HepG2 (cell line): ENCODE measurements around the gene SLC25A45. TPM values are rescaled to one million over a fixed set of nuclear protein-coding genes. Genes with fewer than 3 reads are reported as not detected.

ENCODE experiments used
- AGO1 ChIP-seq: fragments of 200-400 bp; formaldehyde crosslinking; IDR thresholded peaks from 2 replicates; pipeline ENCODE4 v1.6.1; 2017; ENCODE audit warnings: mild to moderate bottlenecking, low read depth, low read length, moderate library complexity; ENCODE audit not compliant: poor library complexity, severe bottlenecking
- ATF4 ChIP-seq, 2 experiments: fragments of 450-650 bp in 1 of 2; sonication (generic) in 1 of 2; formaldehyde crosslinking; IDR thresholded peaks; 2 replicates each; pipeline versions ENCODE4 v1.5.0 to v1.8.0; 2020 to 2022; ENCODE audit warnings: mild to moderate bottlenecking in 1 of 2, missing genetic modification reagents in 1 of 2
- CC2D1A ChIP-seq: sonication (generic); formaldehyde crosslinking; IDR thresholded peaks from 2 replicates; pipeline ENCODE4 v1.8.1; 2023; ENCODE audit warnings: mild to moderate bottlenecking, missing genetic modification reagents
- DPF2 ChIP-seq: sonication (generic); formaldehyde crosslinking; IDR thresholded peaks from 2 replicates; pipeline ENCODE4 v1.4.0; 2020; ENCODE audit warnings: mild to moderate bottlenecking, low read depth, missing genetic modification reagents, borderline replicate concordance
- GMEB2 ChIP-seq: IDR thresholded peaks from 2 replicates; pipeline ENCODE4 v1.6.1; 2016; ENCODE audit warnings: missing biosample characterization, missing genetic modification reagents, low read depth
- KAT7 ChIP-seq: IDR thresholded peaks from 2 replicates; pipeline ENCODE4 v1.6.1; 2018; ENCODE audit warnings: borderline replicate concordance, missing compliant biosample characterization
- KLF12 ChIP-seq: sonication (generic); formaldehyde crosslinking; IDR thresholded peaks from 2 replicates; pipeline ENCODE4 v1.4.0; 2020; ENCODE audit warnings: missing genetic modification reagents, borderline replicate concordance
- MED8 ChIP-seq: sonication (generic); formaldehyde crosslinking; IDR thresholded peaks from 2 replicates; pipeline ENCODE4 v1.8.1; 2023; ENCODE audit warnings: mild to moderate bottlenecking, missing genetic modification reagents; ENCODE audit not compliant: insufficient replicate concordance
- NCOR1 ChIP-seq: fragments of 200-600 bp; sonication (generic); IDR thresholded peaks from 2 replicates; pipeline ENCODE4 v1.7.0; 2017; ENCODE audit warnings: antibody characterized with exemption, low read length, borderline replicate concordance
- NKX3-1 ChIP-seq: sonication (generic); formaldehyde crosslinking; IDR thresholded peaks from 2 replicates; pipeline ENCODE4 v1.5.0; 2020; ENCODE audit warnings: missing genetic modification reagents
- NONO ChIP-seq, 2 experiments: fragments of 450-650 bp in 1 of 2; sonication (generic) in 1 of 2; formaldehyde crosslinking in 1 of 2; IDR thresholded peaks in 1 of 2; conservative IDR thresholded peaks in 1 of 2; 2 replicates each; pipeline versions ENCODE4 v1.6.1 to v1.8.0; 2017 to 2022; ENCODE audit warnings: mild to moderate bottlenecking in 1 of 2, missing genetic modification reagents in 1 of 2, moderate library complexity in 1 of 2
- NRL ChIP-seq: sonication (generic); formaldehyde crosslinking; IDR thresholded peaks from 2 replicates; pipeline ENCODE4 v1.5.0; 2020; ENCODE audit warnings: missing genetic modification reagents, mild to moderate bottlenecking, moderate library complexity, borderline replicate concordance
- PAF1 ChIP-seq: IDR thresholded peaks from 2 replicates; pipeline ENCODE4 v1.6.1; 2016; ENCODE audit warnings: missing genetic modification reagents, missing compliant biosample characterization
- PAX8 ChIP-seq: sonication (generic); formaldehyde crosslinking; IDR thresholded peaks from 2 replicates; pipeline ENCODE4 v1.8.0; 2022; ENCODE audit warnings: mild to moderate bottlenecking, missing genetic modification reagents, borderline replicate concordance
- PHF5A ChIP-seq: IDR thresholded peaks from one replicate; pipeline ENCODE4 v1.6.1; 2018; ENCODE audit warnings: low read depth, missing genetic modification reagents; ENCODE audit not compliant: unreplicated experiment
- POLR2AphosphoS5 ChIP-seq: IDR thresholded peaks from 2 replicates; pipeline ENCODE4 v1.6.1; 2012; ENCODE audit warnings: low read depth, low read length
- SMYD3 ChIP-seq: sonication (generic); formaldehyde crosslinking; IDR thresholded peaks from 2 replicates; pipeline ENCODE4 v1.8.1; 2023; ENCODE audit warnings: mild to moderate bottlenecking, missing genetic modification reagents
- TFE3 ChIP-seq: IDR thresholded peaks from 2 replicates; pipeline ENCODE4 v1.6.1; 2016
- WIZ ChIP-seq: sonication (generic); formaldehyde crosslinking; IDR thresholded peaks from 2 replicates; pipeline ENCODE4 v1.5.1; 2020; ENCODE audit warnings: mild to moderate bottlenecking, missing genetic modification reagents
- ZBTB7B ChIP-seq: sonication (generic); formaldehyde crosslinking; IDR thresholded peaks from 2 replicates; pipeline ENCODE4 v1.4.0; 2020; ENCODE audit warnings: missing genetic modification reagents
- ZNF761 ChIP-seq: sonication (generic); formaldehyde crosslinking; conservative IDR thresholded peaks from 2 replicates; pipeline ENCODE4 v1.4.0; 2020; ENCODE audit warnings: mild to moderate bottlenecking, missing genetic modification reagents
- ZSCAN22 ChIP-seq: sonication (generic); formaldehyde crosslinking; IDR thresholded peaks from 2 replicates; pipeline ENCODE4 v1.4.0; 2020; ENCODE audit warnings: mild to moderate bottlenecking, missing genetic modification reagents
- ZSCAN5A ChIP-seq: sonication (generic); formaldehyde crosslinking; IDR thresholded peaks from 2 replicates; pipeline ENCODE4 v1.8.0; 2022; ENCODE audit warnings: mild to moderate bottlenecking, missing genetic modification reagents, borderline replicate concordance
- polyA plus RNA-seq, 8 experiments: library from polyadenylated mRNA; depleted of rRNA in 3 of 8; stranded (reverse) in 7 of 8; unstranded in 1 of 8; fragments of >200 nt; fragmentation: Illumina TruSeq in 4 of 8; extraction: Trizol in 4 of 8; gene quantifications; 2 replicates each; pipeline versions ENCODE4 v1.2.1 to v1.2.3, GENCODE V29; 2011 to 2016; ENCODE audit warnings: low read depth in 4 of 8, missing spikeins in 1 of 8, mixed read lengths in 1 of 8; ENCODE audit not compliant: insufficient read depth in 1 of 8
- total RNA-seq, 5 experiments: library from RNA; depleted of rRNA; stranded (reverse); fragments of >200 nt; fragmentation: Illumina TruSeq; extraction: Trizol; gene quantifications; 2 replicates each; pipeline ENCODE4 v1.2.3, GENCODE V29; 2016; ENCODE audit warnings: low read depth in 1 of 5

SLC25A45 gene
- total and polyA plus RNA-seq, 2 of the 13 experiments (the other 11 are each of a cell fraction or from before 2014, with no cell fraction given) = 1.2 to 3.4 TPM

GRCh38 chr11:65427691-65428577 lies 45.5 kb upstream of the SLC25A45 start (continued):
- TF ChIP-seq GMEB2 (CRISPR knock-in tag) = no peak
- no peak for TF ChIP-seq ZSCAN5A (CRISPR knock-in tag)
- TF ChIP-seq POLR2AphosphoS5 = peak; percentile 41; the same call in 1 of the 2 replicates
- peak; percentile 48 for TF ChIP-seq AGO1
- peak; percentile 9; the same call in 1 of the 2 replicates for TF ChIP-seq ZBTB7B (CRISPR knock-in tag)
- peak in 1 of 2 experiments; percentile 6; a peak in 1 of 4 replicates for TF ChIP-seq ATF4 (CRISPR knock-in tag; IDR thresholded peaks at IDR 0.05)
- TF ChIP-seq MED8 = no peak
- no peak for TF ChIP-seq SMYD3 (CRISPR knock-in tag)
- TF ChIP-seq NCOR1 = no peak
- peak; percentile 98; the same call in 1 of the 2 replicates for TF ChIP-seq PAF1 (CRISPR knock-in tag)
- no peak for TF ChIP-seq DPF2 (CRISPR knock-in tag)
- peak; percentile 11; the same call in 1 of the 2 replicates for TF ChIP-seq KAT7
- TF ChIP-seq NRL (CRISPR knock-in tag) = no peak
- no peak for TF ChIP-seq ZSCAN22
- no peak for TF ChIP-seq WIZ (CRISPR knock-in tag)
- peak; percentile 13; the same call in 1 of the 2 replicates for TF ChIP-seq ZNF761 (CRISPR knock-in tag)
- TF ChIP-seq TFE3 (CRISPR knock-in tag) = no peak
- no peak for TF ChIP-seq NONO (IDR thresholded peaks at IDR 0.05)
- TF ChIP-seq NONO (CRISPR knock-in tag; conservative IDR thresholded peaks at IDR 0.05) = peak; percentile 14; the same call in 1 of the 2 replicates
- no peak for TF ChIP-seq PHF5A (CRISPR knock-in tag)
- no peak for TF ChIP-seq CC2D1A (CRISPR knock-in tag)
- TF ChIP-seq NKX3-1 = peak; percentile 28; the same call in 1 of the 2 replicates
- TF ChIP-seq PAX8 (CRISPR knock-in tag) = no peak
- TF ChIP-seq KLF12 (CRISPR knock-in tag) = no peak
